Retinal pigment epithelial cell (primary cell): ENCODE results near the gene TDRD9.
"Not testable (repeated sequence)": the region's sequence is repeated elsewhere in the genome, so short reads cannot be mapped to it uniquely, and the experiment has no call there.

Experiments used
- DNase-seq: peaks from one replicate; pipeline ENCODE4 v3.0.0-alpha.2; 2010; ENCODE audit warnings: low read depth
- H3K4me3 ChIP-seq: 2 replicates; pipeline ENCODE4 v1.5.1; 2011; ENCODE audit warnings: mild to moderate bottlenecking, low read length, control low read depth, moderate library complexity
- TF ChIP-seq, protein P1 (sequence below): conservative IDR thresholded peaks from 2 replicates; pipeline ENCODE4 v1.5.1; 2011; ENCODE audit warnings: low read depth, low read length, control low read depth, inconsistent platforms

TDRD9 gene

GRCh38 chr14:103961928-103962578 lies 33.8 kb downstream of the TDRD9 start:
- no peak for DNase-seq
- no peak overlapping the region for H3K4me3 ChIP-seq
- TF ChIP-seq, protein P1, sequence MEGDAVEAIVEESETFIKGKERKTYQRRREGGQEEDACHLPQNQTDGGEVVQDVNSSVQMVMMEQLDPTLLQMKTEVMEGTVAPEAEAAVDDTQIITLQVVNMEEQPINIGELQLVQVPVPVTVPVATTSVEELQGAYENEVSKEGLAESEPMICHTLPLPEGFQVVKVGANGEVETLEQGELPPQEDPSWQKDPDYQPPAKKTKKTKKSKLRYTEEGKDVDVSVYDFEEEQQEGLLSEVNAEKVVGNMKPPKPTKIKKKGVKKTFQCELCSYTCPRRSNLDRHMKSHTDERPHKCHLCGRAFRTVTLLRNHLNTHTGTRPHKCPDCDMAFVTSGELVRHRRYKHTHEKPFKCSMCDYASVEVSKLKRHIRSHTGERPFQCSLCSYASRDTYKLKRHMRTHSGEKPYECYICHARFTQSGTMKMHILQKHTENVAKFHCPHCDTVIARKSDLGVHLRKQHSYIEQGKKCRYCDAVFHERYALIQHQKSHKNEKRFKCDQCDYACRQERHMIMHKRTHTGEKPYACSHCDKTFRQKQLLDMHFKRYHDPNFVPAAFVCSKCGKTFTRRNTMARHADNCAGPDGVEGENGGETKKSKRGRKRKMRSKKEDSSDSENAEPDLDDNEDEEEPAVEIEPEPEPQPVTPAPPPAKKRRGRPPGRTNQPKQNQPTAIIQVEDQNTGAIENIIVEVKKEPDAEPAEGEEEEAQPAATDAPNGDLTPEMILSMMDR = no peak

DNA sequence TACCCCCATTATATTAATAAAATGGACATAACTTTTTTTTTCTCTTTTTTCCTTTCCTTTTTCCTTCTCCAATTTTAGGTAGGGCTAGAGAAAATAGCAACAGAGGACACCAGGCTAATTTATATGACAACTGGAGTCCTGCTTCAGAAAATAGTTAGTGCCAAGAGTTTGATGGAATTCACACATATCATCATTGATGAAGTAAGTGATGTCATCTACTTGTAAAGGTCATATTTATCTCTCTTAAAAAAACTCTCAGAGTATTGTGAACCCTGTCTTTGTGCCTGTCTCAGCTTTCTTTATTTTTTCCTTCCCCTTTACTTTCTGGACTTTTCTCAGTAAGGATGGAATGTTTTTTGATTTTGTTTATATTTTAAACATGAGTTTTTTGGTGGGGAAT lies 38.4 kb downstream of the TDRD9 start:
- no peak overlapping the region for H3K4me3 ChIP-seq
- DNase-seq = no peak
- TF ChIP-seq, protein P1 = no peak

DNA sequence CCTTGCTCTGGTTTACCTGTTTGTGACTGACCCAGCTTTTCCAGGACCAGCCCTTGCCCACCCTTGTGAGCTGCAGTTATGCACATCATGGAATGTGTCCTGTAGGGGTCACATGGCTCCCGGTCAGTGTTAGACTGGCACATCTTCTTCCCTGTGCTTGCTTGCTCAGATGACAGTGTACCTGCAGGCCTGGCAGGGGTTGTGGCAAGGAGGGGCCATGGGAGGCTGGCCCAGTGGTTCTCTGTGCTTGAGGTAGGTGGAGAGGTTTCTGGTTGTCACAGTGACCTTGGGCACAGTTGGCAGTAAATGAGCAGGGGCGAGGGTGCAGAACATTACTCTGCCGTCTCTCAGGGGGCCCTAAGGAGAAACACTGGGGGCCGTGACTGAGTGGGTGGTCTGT lies 41.7 kb downstream of the TDRD9 start:
- DNase-seq = no peak
- TF ChIP-seq, protein P1 = no peak
- no peak overlapping the region for H3K4me3 ChIP-seq

DNA sequence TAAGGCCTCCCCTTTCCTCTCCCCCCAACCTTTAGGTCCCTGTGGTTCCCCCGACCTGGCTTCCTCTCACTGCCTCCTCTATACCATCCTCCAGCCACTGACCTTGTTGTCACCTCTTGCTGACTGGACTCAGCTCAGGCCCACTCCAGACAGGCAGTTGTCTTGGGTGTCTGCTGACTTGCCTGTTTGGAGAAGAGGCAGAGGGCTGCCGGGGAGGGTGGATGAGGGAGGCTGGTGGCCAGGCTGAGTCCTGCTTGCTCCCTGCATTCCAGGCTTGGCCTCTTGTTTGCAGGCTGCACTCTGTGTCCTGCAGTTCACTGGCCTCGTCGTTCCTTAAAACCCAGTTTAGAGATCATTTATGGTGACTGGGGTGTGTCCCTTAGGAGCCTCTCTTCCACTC lies 45.1 kb downstream of the TDRD9 start:
- H3K4me3 ChIP-seq = no peak overlapping the region
- TF ChIP-seq, protein P1 = no peak
- no peak for DNase-seq

DNA sequence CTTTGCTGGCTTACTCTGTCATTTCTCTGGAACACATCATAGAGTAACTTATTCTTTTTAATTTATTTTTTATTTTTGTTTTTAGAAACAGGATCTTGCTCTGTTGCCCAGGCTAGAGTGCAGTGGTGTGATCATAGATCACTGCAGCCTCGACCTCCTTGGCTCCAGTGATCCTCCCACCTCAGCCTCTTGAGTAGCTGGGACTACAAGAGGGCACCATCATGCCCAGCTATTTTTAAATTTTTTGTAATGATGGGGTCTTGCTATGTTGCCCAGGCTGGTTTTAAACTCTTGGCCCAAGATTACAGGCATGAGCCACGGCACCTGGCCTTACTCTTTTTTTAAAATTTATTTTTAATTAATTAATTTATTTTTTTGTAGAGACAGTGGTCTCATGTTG lies 46.3 kb downstream of the TDRD9 start:
- H3K4me3 ChIP-seq = no peak overlapping the region
- TF ChIP-seq, protein P1 = no peak
- no peak for DNase-seq

GRCh38 chr14:103980623-103981238 lies 52.5 kb downstream of the TDRD9 start:
- TF ChIP-seq, protein P1 = peak; percentile 44
- H3K4me3 ChIP-seq, DNase-seq: not testable (repeated sequence)

GRCh38 chr14:103984196-103984595 lies 55.9 kb downstream of the TDRD9 start:
- no peak overlapping the region for H3K4me3 ChIP-seq
- TF ChIP-seq, protein P1 = no peak
- DNase-seq = no peak
